Neural progenitor cell (in vitro differentiated cells): ENCODE results near the gene GRIN2D. TPM values are rescaled to one million over a fixed set of nuclear protein-coding genes. Genes with fewer than 3 reads are reported as not detected.

Experiments used
- DNase-seq: peaks from one replicate; pipeline ENCODE4 v3.0.0-alpha.2; 2016; ENCODE audit warnings: low spot score
- H2AFZ ChIP-seq: fragments of 200-600 bp; sonication (generic); replicated peaks from 2 replicates; pipeline ENCODE4 v1.6.1; 2016; ENCODE audit warnings: antibody characterized with exemption
- H3F3A ChIP-seq: fragments of 200-600 bp; sonication (generic); 2 replicates; pipeline ENCODE4 v1.6.1; 2016; ENCODE audit warnings: antibody characterized with exemption, low read depth
- H3K27ac ChIP-seq: fragments of 200-600 bp; sonication (generic); 2 replicates; pipeline ENCODE4 v1.5.1; 2016; ENCODE audit warnings: mild to moderate bottlenecking
- H3K27me3 ChIP-seq: fragments of 200-600 bp; sonication (generic); 2 replicates; pipeline ENCODE4 v1.6.1; 2016; ENCODE audit warnings: mild to moderate bottlenecking, moderate library complexity
- H3K36me3 ChIP-seq: fragments of 200-600 bp; sonication (generic); 2 replicates; pipeline ENCODE4 v1.5.1; 2016
- H3K4me1 ChIP-seq: fragments of 200-600 bp; sonication (generic); 2 replicates; pipeline ENCODE4 v1.6.1; 2016; ENCODE audit warnings: mixed run types
- H3K4me2 ChIP-seq: fragments of 200-600 bp; sonication (generic); 2 replicates; pipeline ENCODE4 v1.6.1; 2016
- H3K4me3 ChIP-seq: fragments of 200-600 bp; sonication (generic); 2 replicates; pipeline ENCODE4 v1.5.1; 2016
- H3K79me2 ChIP-seq: fragments of 200-600 bp; sonication (generic); 2 replicates; pipeline ENCODE4 v1.6.1; 2016; ENCODE audit warnings: low read depth
- H3K9ac ChIP-seq: fragments of 200-600 bp; sonication (generic); 2 replicates; pipeline ENCODE4 v1.6.1; 2016
- H3K9me3 ChIP-seq: fragments of 200-600 bp; sonication (generic); 2 replicates; pipeline ENCODE4 v1.5.1; 2016; ENCODE audit warnings: low read depth
- H4K20me1 ChIP-seq: fragments of 200-600 bp; sonication (generic); 2 replicates; pipeline ENCODE4 v1.6.1; 2016; ENCODE audit warnings: low read depth
- H3K27ac Mint-ChIP-seq: 3 replicates; pipeline ENCODE4 v1.8.0; 2021; ENCODE audit warnings: mixed read lengths
- H3K27me3 Mint-ChIP-seq: 2 replicates; pipeline ENCODE4 v1.8.0; 2022; ENCODE audit warnings: low read depth, mild to moderate bottlenecking, inconsistent platforms, moderate library complexity, mixed read lengths; ENCODE audit not compliant: insufficient read depth
- H3K36me3 Mint-ChIP-seq: 3 replicates; pipeline ENCODE4 v1.8.0; 2021; ENCODE audit warnings: mixed read lengths
- H3K4me1 Mint-ChIP-seq: 3 replicates; pipeline ENCODE4 v1.8.0; 2021; ENCODE audit warnings: mixed read lengths
- H3K4me3 Mint-ChIP-seq: 3 replicates; pipeline ENCODE4 v1.8.0; 2021; ENCODE audit warnings: mild to moderate bottlenecking, moderate library complexity, mixed read lengths
- H3K9me3 Mint-ChIP-seq: 3 replicates; pipeline ENCODE4 v1.8.0; 2020; ENCODE audit warnings: mixed read lengths
- CTCF ChIP-seq: fragments of 200-600 bp; sonication (generic); IDR thresholded peaks from 2 replicates; pipeline ENCODE4 v1.5.1; 2017; ENCODE audit warnings: antibody characterized with exemption, mild to moderate bottlenecking
- EZH2 ChIP-seq: fragments of 200-600 bp; sonication (generic); IDR thresholded peaks from 2 replicates; pipeline ENCODE4 v1.6.1; 2017; ENCODE audit warnings: antibody characterized with exemption, mild to moderate bottlenecking, moderate library complexity
- EZH2phosphoT487 ChIP-seq: fragments of 200-600 bp; sonication (generic); IDR thresholded peaks from 2 replicates; pipeline ENCODE4 v1.6.1; 2017; ENCODE audit warnings: antibody characterized with exemption
- total RNA-seq: library from RNA; depleted of rRNA; stranded (reverse); fragments of >200 nt; gene quantifications from 2 replicates; pipeline ENCODE4 v1.2.3, GENCODE V29; 2015; ENCODE audit warnings: low replicate concordance

The GRIN2D gene
- total RNA-seq, 1 donor from 2014 or later = 0.45 TPM

GRCh38 chr19:48361912-48362311, 31.6 kb upstream of the GRIN2D start:
- Histone ChIP-seq H3K4me2 (no peak overlapping the region), H3K4me1 (peaks cover 4% of the 10 kb centered on the region), H3K9ac (no peak overlapping the region), H3K27ac (no peak overlapping the region), H3K36me3 (no peaks in the 10 kb centered on the region), H3K4me3 (no peak overlapping the region), H4K20me1 (no peaks in the 10 kb centered on the region), H2AFZ (no peak overlapping the region), H3K79me2 (no peaks in the 10 kb centered on the region), H3K9me3 (no peaks in the 10 kb centered on the region), H3F3A (peaks cover 18% of the 10 kb centered on the region), H3K27me3 (no peaks in the 10 kb centered on the region)
- H3K27ac Mint-ChIP-seq = no peak overlapping the region
- no peaks in the 10 kb centered on the region for H3K36me3 Mint-ChIP-seq
- H3K27me3 Mint-ChIP-seq = peaks cover 15% of the 10 kb centered on the region
- no peak overlapping the region for H3K4me3 Mint-ChIP-seq
- no peak for DNase-seq
- peaks cover 2% of the 10 kb centered on the region for H3K9me3 Mint-ChIP-seq
- no peak for TF ChIP-seq CTCF
- no peak for TF ChIP-seq EZH2
- no peak for TF ChIP-seq EZH2phosphoT487
- peaks cover 21% of the 10 kb centered on the region for H3K4me1 Mint-ChIP-seq

DNA sequence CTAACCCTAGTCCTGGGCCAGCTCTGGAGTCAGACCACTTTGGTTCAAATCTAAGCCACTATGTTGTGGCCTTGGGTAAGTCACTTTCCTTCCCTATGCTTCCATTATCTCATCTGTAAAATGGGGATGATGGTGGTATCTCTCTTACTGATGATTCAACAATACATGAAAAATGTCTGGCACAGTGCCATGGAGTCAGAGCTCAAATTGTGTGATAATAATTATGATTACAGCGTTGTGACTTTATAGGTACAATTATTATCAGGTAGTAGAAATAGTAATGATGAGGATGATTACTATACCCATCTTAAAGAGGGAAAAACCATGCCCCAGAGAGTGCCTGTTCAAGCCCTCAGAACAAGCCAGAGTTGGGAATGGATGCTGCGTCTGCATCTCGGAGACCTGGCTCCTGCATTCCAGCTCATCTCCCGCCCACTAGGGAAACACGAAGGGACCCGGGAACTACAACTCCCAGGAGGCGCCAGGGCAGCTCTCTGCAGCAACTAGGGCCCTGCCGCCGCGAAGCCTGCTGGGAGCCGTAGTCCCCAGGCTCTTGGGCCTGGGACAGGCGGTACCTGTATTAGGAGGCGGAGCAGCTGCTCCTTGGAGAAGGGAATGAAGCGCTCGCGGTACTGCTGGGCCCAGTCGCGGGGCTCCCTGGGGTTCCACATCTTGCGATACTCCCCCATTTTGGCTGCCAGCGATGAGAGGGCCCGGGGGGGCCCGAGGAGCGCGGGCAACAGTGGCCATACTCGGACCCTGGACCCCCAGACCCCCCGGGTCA, 30.6 kb upstream of the GRIN2D start:
- Mint-ChIP-seq H3K4me1 (peaks cover 22% of the 10 kb centered on the region), H3K36me3 (no peaks in the 10 kb centered on the region), H3K27me3 (peaks cover 12% of the 10 kb centered on the region), H3K27ac (peak overlapping the region; percentile 59), H3K9me3 (no peaks in the 10 kb centered on the region), H3K4me3 (peak overlapping the region; percentile 83)
- TF ChIP-seq EZH2phosphoT487 (no peak), EZH2 (no peak), CTCF (no peak)
- Histone ChIP-seq H2AFZ (peak overlapping the region; percentile 28), H3K9me3 (no peaks in the 10 kb centered on the region), H3K36me3 (no peaks in the 10 kb centered on the region), H3F3A (peaks cover 18% of the 10 kb centered on the region), H3K4me3 (peak overlapping the region; percentile 44), H3K4me1 (peaks cover 4% of the 10 kb centered on the region), H3K27me3 (no peaks in the 10 kb centered on the region), H3K79me2 (no peaks in the 10 kb centered on the region), H3K9ac (no peak overlapping the region), H3K4me2 (peak overlapping the region; percentile 77), H4K20me1 (no peaks in the 10 kb centered on the region), H3K27ac (no peak overlapping the region)
- DNase-seq = peak; percentile 98

GRCh38 chr19:48363500-48363809, 30.0 kb upstream of the GRIN2D start:
- Histone ChIP-seq H3F3A (peaks cover 18% of the 10 kb centered on the region), H4K20me1 (no peaks in the 10 kb centered on the region), H3K9ac (no peak overlapping the region), H3K36me3 (no peaks in the 10 kb centered on the region), H3K4me2 (peak overlapping the region; percentile 77), H3K27ac (peak overlapping the region; percentile 7), H3K27me3 (no peaks in the 10 kb centered on the region), H3K79me2 (no peaks in the 10 kb centered on the region), H3K4me1 (peaks cover 4% of the 10 kb centered on the region), H3K4me3 (peak overlapping the region; percentile 44), H3K9me3 (no peaks in the 10 kb centered on the region), H2AFZ (peak overlapping the region; percentile 28)
- Mint-ChIP-seq H3K27me3 (peaks cover 12% of the 10 kb centered on the region), H3K27ac (peak overlapping the region; percentile 29), H3K9me3 (no peaks in the 10 kb centered on the region), H3K36me3 (no peaks in the 10 kb centered on the region), H3K4me3 (peak overlapping the region; percentile 83), H3K4me1 (peaks cover 24% of the 10 kb centered on the region)
- no peak for DNase-seq
- TF ChIP-seq EZH2phosphoT487 = no peak
